NCI-H345 treated with DMSO at 0.1 percent for 48 hours (cell line): ENCODE results near the gene CDK5.

Experiments used
- DNase-seq: peaks from one replicate; lab custom pipeline; 2025; ENCODE audit not compliant: unreplicated experiment; lab: John Stamatoyannopoulos, UW

Gene CDK5

GRCh38 chr7:151057506-151057988 is at the start of gene CDK5:
TSS of gene CDK5 (minus strand) at chr7:151057897. CDS start at chr7:151057848, 49 bp downstream.
- no peak for DNase-seq

GRCh38 chr7:151104411-151105235 is 46.9 kb upstream of the CDK5 start:
- no peak for DNase-seq

- no peak for DNase-seq
Measured at GRCh38 chr7:151103973-151104372, 46.3 kb upstream of the CDK5 start.

DNA sequence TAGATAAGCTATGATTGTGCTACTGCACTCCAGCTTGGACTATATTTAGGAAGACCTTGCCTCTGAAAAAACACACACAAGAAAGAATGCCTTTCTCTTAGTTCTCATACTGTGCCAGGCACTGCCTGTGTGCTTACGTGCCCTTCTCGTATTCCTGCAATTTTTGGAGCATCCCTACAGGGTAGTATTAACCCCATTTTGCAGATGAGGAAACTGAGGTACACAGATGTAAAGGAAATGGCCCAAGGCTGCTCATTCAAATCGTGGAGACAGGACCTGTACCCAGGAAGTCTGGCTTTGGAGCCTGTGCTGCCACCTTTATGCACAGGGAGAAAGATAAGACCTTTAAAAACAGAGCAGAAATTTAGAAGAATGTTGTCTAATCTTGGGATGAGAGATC is 45.3 kb upstream of the CDK5 start:
- DNase-seq = no peak

DNA sequence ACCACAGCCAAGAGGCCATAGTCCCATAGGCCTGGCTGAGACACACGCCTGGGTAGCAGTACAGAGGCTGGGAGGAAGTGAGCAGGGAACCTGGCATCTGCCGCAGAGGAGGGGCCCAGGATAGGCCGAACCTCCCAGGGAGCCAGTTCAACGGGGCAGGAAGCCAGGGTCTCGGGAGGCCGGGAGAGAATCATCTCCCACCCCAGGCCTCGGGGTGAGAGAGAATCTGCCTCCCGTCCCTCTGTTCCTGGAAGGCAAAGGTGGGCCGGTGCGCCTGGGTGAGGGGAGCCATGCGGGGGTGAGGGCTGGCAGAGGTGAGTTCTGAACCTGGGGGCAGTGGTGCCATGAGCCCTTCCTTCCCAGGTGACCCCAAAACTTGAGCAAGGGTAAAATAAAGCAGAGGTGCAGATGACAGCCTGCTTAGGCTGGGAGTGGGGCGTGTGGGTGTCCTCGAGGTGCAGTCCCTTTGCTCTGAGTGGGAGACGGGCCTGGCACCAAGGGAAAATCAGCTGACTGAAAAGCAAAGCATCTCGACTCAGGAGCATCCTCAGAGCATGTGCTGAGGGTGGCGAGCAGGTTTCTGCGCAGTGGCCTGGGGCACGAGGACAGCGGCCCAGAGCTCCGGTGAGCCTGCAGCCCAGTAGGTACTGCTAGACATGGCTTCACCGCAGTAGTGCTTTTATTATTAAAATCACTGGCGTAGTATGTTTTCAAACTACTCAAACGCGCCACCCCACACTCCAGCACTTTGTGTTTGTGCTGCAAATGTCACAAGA is 44.1 kb upstream of the CDK5 start:
- no peak for DNase-seq

- DNase-seq = no peak
Measured at GRCh38 chr7:151100921-151101320, 43.2 kb upstream of the CDK5 start.

DNA sequence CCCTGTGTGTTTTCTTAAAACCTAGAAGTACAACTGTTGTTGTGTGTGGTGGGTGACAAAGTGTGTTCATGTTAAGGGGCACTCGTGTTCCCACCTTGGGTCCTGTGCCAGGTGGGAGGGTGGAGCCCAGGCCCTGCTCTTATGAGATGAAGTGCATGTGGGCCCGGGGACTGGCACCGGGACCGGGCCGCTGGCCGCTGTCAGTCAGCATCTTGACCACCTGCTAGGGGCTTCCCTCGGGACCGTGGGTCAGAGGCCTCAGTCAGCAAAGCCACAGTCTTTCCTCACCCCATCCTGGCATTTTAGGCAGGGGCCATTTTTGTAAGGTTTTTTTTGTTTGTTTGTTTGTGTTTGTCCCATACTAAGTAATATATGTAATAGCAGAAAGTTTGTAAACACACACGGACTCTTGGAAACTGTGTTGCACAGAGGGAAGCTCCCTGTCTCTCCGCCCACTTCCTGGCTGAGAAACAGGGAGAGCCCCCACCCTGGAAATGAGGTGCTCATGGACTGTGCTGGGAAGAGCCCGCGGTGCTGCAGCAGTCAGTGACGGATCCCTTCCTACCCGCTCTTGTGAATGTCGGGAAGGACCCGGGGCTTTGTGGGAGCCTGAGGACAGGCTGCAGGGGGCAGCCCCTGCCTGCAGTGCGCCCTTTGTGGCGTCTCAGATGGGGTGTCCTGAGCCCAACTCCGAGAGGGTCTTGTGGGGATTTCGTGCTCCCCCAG is 42.0 kb upstream of the CDK5 start:
- DNase-seq = no peak

DNA sequence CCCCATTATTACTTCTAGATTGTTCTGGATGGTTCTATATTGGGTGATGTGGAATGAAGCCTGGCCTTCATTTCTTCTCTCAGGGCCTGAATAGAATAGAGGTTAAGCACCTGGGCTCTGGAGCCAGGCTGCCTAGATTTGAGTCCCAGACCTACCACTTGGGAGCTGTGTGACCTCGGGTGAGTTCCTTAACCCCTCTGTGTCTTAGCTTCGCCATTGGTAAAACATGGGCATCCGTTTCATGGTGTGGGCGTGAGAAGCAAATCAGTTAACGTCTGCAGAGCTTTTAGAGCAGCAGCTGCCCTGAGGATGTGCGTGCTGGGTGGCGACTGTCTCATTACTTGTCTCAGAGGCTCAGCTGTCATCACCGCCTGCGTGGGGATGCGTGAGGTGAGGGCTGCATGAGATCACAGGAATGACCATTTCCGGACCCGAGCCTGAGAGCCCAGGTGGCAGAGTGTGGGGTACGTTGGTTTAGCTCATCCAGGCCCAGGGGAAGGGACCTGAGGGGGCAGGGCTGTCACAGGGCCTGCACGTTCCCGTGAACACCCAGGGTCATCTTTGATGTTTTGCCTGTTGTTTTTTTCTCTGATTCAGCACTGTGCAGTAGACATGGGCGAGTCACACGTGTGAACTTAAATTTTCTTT is 38.3 kb upstream of the CDK5 start:
- DNase-seq = no peak

- DNase-seq = no peak
Measured at GRCh38 chr7:151095123-151095797, 37.6 kb upstream of the CDK5 start.

DNA sequence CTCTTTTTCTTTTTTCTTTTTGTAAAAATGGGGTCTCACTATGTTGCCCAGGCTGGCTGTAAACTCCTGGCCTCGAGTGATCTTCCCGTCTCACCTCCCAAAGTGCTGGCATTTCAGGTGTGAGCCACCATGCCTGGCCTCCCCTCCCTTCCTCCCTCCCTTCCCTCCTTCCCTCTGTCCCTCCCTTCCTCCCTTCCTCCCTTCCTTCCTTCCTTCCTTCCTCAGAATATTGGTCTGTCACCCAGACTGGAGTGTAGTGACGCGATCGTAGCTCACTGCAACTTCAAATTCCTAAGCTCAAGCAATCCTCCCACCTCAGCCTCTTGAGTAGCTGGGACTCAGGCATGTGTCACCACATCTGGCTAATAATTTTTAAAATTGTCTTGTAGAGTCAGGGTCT is 37.0 kb upstream of the CDK5 start:
- no peak for DNase-seq

DNA sequence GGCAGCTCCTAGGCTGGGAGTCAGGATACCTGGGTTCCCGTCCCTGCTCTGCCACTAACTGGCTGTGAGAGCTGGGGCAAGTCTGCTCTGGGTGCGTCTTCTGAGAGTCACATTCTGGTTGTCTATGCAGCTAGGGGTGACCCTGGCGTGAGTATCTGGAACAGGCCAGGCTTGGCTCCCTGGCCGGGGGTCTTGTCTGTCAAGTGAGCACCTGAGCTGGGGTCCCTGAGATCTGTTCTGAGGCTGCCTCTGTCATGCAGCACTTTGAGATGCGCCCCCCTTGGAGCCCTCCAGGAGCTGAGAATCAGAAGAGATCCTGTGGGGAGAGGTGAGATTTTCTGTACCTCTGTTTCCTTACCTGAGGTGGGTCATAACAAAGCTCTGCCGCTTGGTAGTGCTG is 36.1 kb upstream of the CDK5 start:
- no peak for DNase-seq

DNA sequence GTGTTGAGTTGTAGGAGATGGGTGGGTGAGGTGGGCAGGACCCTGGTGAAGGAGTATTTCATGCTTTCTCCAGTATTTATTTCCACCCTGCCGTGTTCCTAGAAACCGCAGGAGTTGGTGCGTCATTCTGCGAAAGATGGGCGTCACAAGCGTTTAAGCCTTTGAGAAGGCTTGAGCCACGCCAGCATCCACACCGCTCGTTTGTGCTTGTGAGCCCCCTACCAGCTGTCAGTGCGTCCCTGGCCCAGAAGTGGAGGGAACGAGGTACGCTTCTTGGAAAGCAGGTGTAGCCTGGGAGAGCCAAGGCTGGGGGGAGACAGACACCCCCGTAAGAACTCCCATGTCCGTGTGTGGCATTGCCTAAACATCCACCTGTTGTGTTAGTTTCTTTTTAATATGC is 34.3 kb upstream of the CDK5 start:
- DNase-seq = no peak

DNA sequence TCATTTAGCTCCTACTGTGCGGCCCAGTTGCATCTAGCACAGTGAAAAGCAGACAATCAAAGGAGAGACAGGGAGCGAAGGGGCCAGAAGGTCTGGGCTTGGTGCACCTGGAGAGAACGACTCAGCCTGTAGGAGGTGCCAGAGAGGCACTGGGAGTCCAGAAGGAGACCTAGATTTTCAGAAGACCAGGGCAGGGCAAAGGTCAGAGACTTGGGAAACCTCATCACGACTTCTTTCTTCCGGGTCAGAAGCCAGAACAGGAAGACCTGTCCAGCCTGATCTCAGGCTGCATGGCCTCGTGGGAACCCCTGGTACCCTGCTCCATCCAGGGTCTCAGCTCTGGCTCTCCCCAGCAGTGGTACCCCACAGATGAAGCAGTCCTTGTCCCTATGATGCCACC is 33.7 kb upstream of the CDK5 start:
- no peak for DNase-seq

GRCh38 chr7:151091003-151091402 is 33.3 kb upstream of the CDK5 start:
- DNase-seq = no peak

DNA sequence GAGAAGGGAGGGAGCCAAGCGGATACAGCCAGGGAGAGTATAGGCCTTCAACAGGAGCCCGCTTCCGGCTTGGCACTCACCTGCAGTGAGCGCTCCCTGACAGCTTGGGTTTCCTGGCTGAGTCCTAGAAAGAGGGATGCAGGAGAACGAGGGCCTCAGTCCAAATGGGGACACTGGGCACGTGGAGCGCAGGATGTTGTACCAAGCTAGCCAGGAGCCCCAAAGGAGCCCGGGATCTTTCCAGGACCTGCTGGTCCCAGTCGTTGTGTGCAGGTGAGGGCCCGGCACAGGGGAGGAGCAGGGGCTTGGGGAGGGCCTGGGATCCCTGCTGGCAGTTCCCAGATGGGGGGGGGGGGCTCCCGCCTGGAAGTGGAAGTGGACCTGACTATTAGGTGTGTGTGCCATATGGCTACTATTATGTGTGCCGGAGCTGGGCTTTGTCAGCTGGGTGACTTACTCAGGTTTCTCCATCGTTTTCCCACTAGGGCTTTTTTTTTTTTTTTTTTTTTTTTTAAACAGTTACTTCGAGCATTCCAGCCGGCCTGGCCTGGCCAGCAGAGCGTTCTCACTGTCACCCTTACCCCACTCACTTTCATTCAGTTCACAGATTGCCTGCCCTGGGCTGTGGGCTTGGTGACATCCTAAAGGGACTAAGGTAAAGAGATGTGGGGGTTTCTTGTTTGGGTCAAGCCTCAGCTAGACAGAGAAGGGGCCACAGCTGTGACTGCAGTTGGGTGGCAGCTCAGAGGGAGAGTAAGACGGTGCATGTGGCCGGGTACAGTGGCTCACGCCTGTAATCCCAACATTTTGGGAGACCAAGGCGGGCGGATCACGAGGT is 32.4 kb upstream of the CDK5 start:
- DNase-seq = no peak

- DNase-seq = no peak
Measured at GRCh38 chr7:151088856-151089699, 31.4 kb upstream of the CDK5 start.

- DNase-seq = no peak
Measured at GRCh38 chr7:151088019-151088855, 30.5 kb upstream of the CDK5 start.
